HG02970 (cell line): ENCODE results near the gene ACACB.

ENCODE experiments used
- ATAC-seq: cut with Tn5 transposase; IDR thresholded peaks from one replicate; pipeline ENCODE4 v1.9.1; 2021; ENCODE audit warnings: mild to moderate bottlenecking, moderate library complexity, moderate number of reproducible peaks; ENCODE audit not compliant: unreplicated experiment, low FRiP score

ACACB gene

GRCh38 chr12:109292342-109292711 is 175.9 kb downstream of the ACACB start:
- no peak for ATAC-seq

GRCh38 chr12:109293106-109293505 is 176.7 kb downstream of the ACACB start:
- ATAC-seq, result no peak

- ATAC-seq, result no peak
Measured at GRCh38 chr12:109294286-109294796, 178.0 kb downstream of the ACACB start.

GRCh38 chr12:109295764-109296425 is 179.5 kb downstream of the ACACB start:
- no peak for ATAC-seq

GRCh38 chr12:109296431-109296830 is 180.0 kb downstream of the ACACB start:
- no peak for ATAC-seq

GRCh38 chr12:109299849-109300248 is 183.5 kb downstream of the ACACB start:
- no peak for ATAC-seq

- ATAC-seq, result no peak
Measured at GRCh38 chr12:109301643-109302168, 185.3 kb downstream of the ACACB start.

GRCh38 chr12:109302358-109302757 is 186.0 kb downstream of the ACACB start:
- ATAC-seq, result no peak

GRCh38 chr12:109302770-109303169 is 186.4 kb downstream of the ACACB start:
- ATAC-seq, result no peak

GRCh38 chr12:109304485-109304884 is 188.1 kb downstream of the ACACB start:
- no peak for ATAC-seq

GRCh38 chr12:109305547-109305946 is 189.2 kb downstream of the ACACB start:
- ATAC-seq, result no peak

GRCh38 chr12:109307051-109307450 is 190.7 kb downstream of the ACACB start:
- no peak for ATAC-seq

GRCh38 chr12:109308534-109309380 is 192.4 kb downstream of the ACACB start, which contains the start of gene FOXN4:
Gene FOXN4, minus strand, starts transcription at chr12:109309284. Its CDS starts 963 bp downstream, at chr12:109308321.
- no peak for ATAC-seq

- no peak for ATAC-seq
Measured at GRCh38 chr12:109309381-109310246, 193.2 kb downstream of the ACACB start.

GRCh38 chr12:109310247-109311125 is 194.1 kb downstream of the ACACB start:
- ATAC-seq, result no peak
